GM18508 (cell line): ENCODE data around the gene ATG3.

Source experiments
- ATAC-seq: cut with Tn5 transposase; IDR thresholded peaks from one replicate; pipeline ENCODE4 v1.9.1; 2021; ENCODE audit warnings: moderate number of reproducible peaks; ENCODE audit not compliant: insufficient read depth, unreplicated experiment

ATG3 gene

GRCh38 chr3:112561734-112562529 lies at the start of gene ATG3, which contains the start of gene SLC35A5:
ATG3 (minus strand) TSS chr3:112561962; CDS start chr3:112561528, 434 bp downstream.
SLC35A5 (plus strand) TSS chr3:112562045; CDS start chr3:112563404, 1,359 bp downstream.
- peak; percentile 63 for ATAC-seq

DNA sequence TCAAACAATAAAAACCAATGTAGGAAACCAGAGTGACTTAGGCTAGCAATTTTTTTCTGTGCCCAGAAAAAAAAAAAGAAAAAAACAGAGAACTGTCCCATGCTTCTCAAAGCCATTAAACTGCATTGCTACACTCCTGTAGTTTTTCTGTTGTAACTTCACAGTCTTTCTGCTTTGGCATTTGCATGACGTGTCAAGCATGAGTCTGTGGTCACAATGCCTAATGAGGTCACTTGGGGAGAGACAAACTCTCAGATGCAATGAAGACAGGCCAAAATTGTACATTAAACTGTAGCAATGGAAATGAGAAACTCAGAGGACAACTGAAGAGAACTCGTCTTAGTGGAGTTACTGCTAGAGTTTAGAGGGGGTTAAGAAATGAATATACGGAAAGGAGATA lies 48.4 kb upstream of the ATG3 start:
- ATAC-seq: no peak

DNA sequence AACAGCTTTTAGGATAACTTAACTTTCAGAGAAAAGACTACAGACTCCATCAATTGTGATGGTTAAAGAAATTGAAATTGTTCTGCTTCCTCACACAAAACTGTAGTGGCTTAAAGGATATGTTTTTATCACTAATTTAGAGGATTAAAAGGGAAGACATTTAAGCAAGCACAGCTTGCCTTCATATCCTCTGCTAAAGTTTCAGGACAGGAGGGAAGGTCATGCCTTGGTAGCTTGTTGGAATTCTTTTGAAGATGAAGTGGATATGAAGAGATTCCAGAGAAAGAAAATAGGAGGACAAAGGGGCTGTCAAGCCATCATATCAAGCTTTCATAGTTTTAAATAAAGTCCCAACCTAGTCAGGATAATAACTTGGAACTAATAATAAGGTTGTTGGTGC lies 46.1 kb upstream of the ATG3 start:
- ATAC-seq: no peak

DNA sequence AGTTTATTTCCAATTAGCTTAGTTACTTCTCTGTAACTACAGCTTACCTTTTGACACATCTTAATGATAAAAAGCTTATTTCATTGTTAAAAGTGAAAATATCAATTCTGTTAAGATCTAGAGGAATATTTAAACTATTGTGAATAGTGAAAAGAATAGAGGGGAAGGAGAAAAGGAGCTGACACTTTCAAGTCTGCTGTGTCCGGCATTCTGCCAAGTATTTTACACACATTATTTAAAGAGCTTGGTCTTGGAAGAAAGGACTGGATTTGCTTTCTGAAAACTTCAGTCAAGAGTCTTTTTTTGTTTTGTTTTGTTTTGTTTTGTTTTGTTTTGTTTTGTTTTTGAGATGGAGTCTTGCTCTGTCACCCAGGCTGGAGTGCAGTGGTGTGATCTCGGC lies 44.3 kb upstream of the ATG3 start:
- ATAC-seq: no peak

GRCh38 chr3:112605285-112605684 lies 43.5 kb upstream of the ATG3 start:
- no peak for ATAC-seq

GRCh38 chr3:112604536-112604935 lies 42.8 kb upstream of the ATG3 start:
- no peak for ATAC-seq

DNA sequence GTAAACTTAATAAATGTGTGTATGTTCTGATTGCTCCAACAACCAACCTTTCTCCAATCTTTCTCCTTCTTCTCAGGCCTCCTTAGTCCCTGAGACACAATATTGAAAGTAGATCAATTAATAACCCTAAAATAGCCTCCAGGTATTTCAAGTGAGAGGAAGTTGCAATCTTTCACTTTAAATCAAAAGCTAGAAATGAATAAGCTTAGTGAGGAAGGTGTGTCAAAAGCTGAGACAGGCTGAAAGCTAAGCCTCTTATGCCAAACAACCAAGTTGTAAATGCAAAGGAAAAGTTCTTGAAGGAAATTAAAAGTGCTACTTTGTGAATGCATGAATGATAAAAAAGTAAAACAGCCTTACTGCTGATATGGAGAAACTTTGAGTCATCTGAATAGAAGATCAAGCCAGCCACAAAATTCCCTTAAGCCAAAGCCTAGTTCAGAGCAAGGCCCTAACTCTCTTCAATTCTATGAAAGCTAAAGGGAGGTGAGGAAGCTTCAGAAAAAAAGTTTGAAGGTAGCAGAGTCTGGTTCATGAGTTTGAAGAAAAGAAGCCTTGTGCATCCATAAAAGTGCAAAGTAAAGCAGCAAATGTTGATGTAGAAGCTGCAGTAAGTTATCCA lies 40.6 kb upstream of the ATG3 start:
- peak; percentile 67 for ATAC-seq

GRCh38 chr3:112598731-112599130 lies 37.0 kb upstream of the ATG3 start:
- no peak for ATAC-seq

DNA sequence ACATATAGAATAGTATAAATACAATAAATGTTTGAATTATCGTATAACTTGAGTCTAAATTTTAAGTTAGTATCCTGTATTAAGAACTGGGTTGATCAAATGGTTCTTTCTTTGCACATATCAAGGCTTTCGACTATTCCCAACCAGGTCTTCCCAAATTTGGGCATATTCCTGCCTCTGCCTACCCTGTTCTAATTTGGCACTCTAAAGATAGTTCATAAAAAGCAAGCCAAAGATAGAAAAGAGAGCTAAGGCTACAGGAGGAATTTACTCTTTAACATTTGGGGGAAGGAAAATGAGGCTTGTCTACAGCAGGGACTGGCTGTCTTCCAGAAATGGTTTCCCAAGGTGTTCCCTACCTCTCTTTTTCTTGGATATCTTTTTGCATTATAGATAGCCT lies 36.2 kb upstream of the ATG3 start:
- ATAC-seq: no peak

- no peak for ATAC-seq
These were observed 33.1 kb upstream of the ATG3 start for GRCh38 chr3:112594856-112595255.

DNA sequence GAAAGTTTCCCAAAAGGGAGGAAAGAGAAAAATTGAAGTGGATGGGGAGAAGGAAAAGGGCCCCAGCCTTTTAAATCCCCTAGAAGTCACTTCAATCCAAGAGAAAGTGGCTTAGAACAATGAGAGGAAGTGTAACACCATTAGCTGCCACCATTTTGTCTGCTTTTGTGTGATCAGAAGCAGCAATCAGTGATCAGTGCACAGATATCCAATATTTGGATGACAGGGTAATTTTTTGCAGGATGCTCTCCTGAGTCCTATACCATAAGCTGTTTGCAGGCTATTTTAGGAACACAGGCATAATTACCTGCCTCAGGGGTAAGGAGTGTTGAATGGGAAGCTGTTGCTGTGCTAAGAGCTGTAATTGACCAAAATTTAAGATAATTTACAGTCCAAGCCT lies 31.5 kb upstream of the ATG3 start:
- no peak for ATAC-seq

GRCh38 chr3:112587336-112587735 lies 25.6 kb upstream of the ATG3 start:
- ATAC-seq: no peak

DNA sequence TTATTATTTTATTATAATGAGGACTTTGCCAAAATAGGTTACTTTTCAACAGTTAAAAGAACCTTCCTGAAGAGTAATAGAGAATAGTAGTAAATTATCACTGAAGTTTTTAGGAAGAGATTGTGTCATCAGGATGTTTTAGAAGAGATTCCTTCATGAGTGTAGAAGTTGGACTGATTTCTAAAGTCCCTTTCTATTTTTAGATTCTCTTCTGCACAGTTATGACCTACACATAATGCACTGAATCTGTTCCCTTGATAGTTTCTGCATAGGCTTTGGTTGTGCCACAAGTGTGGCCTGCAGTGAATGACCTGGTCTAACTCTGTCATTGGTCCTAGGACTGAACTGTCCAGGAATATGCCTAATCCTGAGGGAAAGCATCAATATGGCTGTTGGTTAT lies 24.0 kb upstream of the ATG3 start:
- no peak for ATAC-seq

DNA sequence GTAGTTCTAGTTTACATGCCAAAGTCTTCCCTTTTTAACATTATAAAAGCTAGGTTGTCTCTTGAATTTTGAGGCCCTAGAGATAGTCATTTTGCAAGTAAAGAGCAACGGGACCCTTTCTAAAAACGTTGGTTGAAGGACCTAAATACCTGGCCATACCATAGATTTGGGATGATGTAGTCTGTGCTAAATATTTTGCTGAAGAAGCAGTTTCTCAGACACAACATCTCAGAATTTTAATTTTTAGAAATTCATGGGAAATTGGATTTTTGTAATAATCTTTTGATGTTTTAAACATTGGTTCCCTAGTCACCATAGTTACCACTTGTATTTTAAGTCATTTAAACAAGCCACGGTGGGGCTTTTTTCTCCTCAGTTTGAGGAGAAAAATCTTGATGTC lies 21.3 kb upstream of the ATG3 start:
- ATAC-seq: no peak

DNA sequence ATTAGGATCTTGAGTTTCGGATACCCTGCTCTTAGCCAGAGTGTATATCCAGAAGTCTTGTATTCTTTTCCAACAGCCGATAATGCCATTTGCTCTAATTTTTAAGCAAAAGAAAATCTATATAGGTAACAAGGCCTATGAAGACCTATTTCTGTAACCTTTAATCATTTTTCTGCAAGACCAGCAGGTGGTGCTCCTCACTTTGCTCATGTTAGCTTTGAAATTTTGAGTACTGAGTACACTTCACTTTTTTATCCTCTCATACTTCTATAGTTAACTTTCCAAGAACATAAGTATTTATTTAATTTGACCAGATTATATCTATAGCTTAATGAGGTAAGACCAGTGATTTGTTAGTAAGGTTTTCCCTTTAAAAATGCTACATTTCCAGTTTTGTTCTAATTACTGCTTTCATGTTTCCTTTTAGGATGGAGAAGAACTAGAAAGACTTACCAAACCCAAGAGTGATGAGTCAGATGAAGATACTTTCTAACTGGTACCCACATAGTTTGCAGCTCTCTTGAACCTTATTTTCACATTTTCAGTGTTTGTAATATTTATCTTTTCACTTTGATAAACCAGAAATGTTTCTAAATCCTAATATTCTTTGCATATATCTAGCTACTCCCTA lies 20.6 kb upstream of the ATG3 start:
- ATAC-seq: no peak

DNA sequence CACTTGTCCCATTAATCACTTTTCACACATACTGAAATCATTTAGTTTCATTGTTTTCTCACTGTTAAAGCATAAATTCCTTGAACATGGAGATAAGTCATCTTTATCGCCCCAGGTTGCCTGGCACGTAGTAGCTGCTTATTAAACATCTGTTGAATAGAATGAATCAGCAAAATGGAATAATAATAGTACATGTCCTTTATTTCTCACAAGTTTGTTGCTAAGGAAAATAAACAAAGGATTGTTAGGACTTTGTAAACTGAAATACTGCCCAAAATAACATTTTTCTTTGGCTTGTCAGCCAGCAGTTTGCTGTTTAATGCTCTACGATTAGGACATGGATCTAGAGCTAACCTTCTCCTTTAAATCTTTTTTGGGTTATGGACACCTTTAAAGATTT lies 17.9 kb upstream of the ATG3 start:
- no peak for ATAC-seq

DNA sequence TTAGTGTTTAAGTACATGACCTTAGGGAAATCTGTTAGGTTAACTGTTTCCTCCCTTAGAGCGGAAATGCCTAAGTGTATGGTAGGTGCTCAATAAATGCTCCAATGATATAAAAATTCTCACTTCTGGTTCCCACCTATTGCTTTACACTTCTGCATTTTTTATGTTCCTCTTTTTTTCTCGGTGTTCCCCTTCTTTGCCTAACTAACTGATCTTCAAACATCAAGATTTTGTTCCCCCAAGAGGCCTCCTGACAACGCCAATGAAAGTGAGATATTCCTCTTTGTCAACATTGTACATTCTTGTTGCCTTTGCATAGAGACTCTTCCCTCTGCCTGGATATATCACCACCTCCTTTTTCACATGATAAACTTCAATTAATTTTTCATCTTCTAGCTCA lies 17.5 kb upstream of the ATG3 start:
- ATAC-seq: no peak

DNA sequence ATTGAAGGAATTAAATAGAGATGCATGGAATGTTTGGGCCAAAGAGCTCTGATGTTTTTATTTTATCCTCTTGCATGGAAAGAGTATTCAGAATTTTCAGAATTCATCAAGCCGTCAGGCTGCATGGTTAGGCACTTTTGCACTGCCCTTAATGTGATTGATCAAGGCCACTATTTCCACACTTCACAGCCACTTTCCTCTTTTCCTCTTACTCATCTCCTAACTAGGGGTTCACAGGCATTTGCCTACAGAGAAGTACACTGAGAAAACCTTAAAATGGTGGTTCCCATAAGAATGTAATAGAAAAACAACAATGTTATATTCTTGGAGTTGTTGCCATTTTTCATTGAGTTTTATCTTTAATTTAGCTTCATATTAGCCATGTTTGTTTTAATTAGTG lies 10.9 kb upstream of the ATG3 start:
- ATAC-seq: no peak

- no peak for ATAC-seq
These were observed 7.5 kb upstream of the ATG3 start for GRCh38 chr3:112569265-112569664.

GRCh38 chr3:112568642-112569041 lies 6.9 kb upstream of the ATG3 start:
- ATAC-seq: no peak

DNA sequence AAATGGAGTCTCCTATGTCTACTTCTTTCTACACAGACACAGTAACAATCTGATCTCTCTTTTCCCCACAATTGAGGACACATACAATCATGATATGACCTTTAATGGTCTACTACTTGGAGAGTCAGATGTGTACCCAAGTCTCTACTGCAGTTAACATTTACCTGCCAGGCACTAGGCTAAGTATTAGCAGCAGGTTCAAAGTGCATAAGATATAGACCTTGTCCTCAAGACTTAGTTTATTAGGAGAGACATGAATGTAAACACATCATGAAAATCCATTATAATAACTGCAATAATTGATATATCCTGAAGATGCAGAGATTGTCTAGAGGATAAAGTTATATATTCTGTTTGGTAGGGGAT lies 3.2 kb upstream of the ATG3 start:
- no peak for ATAC-seq
